ENCODE data around the gene FGR. TPM values are rescaled to one million over a fixed set of nuclear protein-coding genes. Genes with fewer than 3 reads are reported as not detected.

FGR gene
- polyA plus RNA-seq, 1 of the 3 experiments (the other 2 are of a cell fraction) = not detected

DNA sequence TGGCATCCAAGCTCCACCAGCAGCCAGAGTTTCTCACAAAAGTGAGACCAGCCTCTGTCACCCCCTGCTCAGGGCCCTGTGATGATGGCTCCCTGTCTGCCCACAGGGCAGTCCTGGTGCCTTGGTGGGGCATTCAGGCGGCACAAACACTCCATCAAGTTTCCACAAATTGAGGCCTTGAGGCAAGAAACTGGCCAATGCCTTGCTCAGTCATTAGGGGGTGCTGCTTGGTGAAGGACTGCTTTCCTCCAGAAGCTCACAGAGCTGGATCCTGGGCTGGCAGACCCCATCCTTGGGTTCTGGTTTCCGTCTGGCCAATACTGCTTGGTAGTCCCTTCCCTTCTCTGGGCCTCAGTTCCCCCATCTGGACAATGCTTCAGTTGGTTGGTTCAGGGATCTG, 18.5 kb downstream of the FGR start:
- TF ChIP-seq, protein P1, sequence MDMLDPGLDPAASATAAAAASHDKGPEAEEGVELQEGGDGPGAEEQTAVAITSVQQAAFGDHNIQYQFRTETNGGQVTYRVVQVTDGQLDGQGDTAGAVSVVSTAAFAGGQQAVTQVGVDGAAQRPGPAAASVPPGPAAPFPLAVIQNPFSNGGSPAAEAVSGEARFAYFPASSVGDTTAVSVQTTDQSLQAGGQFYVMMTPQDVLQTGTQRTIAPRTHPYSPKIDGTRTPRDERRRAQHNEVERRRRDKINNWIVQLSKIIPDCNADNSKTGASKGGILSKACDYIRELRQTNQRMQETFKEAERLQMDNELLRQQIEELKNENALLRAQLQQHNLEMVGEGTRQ (IDR thresholded peaks at IDR 0.05; ENCODE audit: borderline replicate concordance, low read depth, low read length) = no peak
- TF ChIP-seq NRF1 (IDR thresholded peaks at IDR 0.05; ENCODE audit: low read depth, low read length) (no peak), YY1 (IDR thresholded peaks at IDR 0.05; ENCODE audit: low read depth) (no peak)
- no peak for DNase-seq
- Histone ChIP-seq H3K9me2 (no peaks in the 10 kb centered on the region), H4K20me1 (ENCODE audit: insufficient read depth) (no peaks in the 10 kb centered on the region), H2AFZ (ENCODE audit: low read depth) (no peak overlapping the region), H3F3A (replicated peaks; ENCODE audit: insufficient read depth) (no peaks in the 10 kb centered on the region), H3K4me2 (no peak overlapping the region), H3K9me3 (no peaks in the 10 kb centered on the region), H3K9ac (no peak overlapping the region), H3K27me3 (ENCODE audit: insufficient read depth) (no peaks in the 10 kb centered on the region), H3K4me1 (ENCODE audit: control insufficient read depth in 1 of 2, insufficient read depth in 2 of 2, low read depth in 1 of 2, low read length in 1 of 2) (peaks cover under 1 to 7% of the 10 kb centered on the region in 2 experiments; a peak in 1 of 4 replicates), H3K27ac (ENCODE audit: low read depth in 2 of 2, low read length in 1 of 2) (no peak overlapping the region), H3K79me2 (ENCODE audit: insufficient read depth) (no peaks in the 10 kb centered on the region), H3K4me3 (ENCODE audit: low read depth in 2 of 2, low read length in 1 of 2) (no peak overlapping the region), H3K36me3 (replicated peaks in 1 of 2; ENCODE audit: control insufficient read depth in 1 of 2, insufficient read depth in 2 of 2, low read length in 1 of 2) (no peaks in the 10 kb centered on the region)
- WGBS (ENCODE audit: low lambda C conversion rate) = 100% methylated on average over 2 of the region's 2 CpGs
- CTCF ChIA-PET = interaction anchor here (1.2 to 27.7 kb wide), 5 partner anchors 9 to 221 kb away, joined by 3 to 603 read pairs (median 67); partner anchors contain the start of genes AHDC1 and IFI6
- POLR2A ChIA-PET = no interaction called here

DNA sequence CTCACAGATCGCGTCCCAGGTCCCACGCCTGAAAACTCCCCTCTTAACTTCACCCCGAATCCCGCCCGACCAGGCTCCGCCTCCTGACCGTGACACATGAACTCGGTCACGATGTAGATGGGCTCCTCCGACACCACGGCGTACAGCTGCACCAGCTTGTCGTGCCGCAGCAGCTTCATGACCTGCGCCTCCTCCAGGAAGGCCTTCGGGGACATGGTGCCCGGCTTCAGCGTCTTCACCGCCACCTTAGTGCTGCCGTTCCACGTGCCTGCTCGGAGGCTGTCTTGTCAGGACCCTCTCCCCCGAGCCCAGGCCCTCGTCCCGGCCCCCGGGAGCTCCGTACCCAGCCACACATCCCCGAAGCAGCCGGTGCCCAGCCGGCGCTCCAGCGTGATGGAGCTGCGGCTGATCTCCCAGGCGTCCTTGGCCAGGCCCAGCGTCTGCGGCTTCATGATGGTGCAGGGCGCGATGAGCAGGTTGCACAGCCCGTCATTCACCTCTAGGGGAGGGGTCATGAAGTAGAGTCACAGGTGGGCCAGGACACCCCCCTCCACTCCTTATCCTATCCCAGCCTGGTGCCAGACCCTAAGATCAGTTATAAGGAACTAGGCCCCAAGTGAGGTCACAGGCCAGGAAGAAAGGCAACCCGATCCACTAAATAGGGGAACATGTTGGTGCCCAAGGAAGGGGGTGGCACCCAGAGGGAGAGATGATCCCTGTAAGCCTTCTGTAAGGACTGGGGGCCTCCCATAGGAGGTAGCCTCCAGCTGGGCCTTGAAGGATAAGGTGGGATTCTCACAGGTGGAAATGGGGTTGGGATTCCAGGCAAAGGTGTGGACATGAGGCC, 19.4 kb downstream of the FGR start:
- no peak overlapping the region for H3K9ac ChIP-seq
- TF ChIP-seq, protein P2, sequence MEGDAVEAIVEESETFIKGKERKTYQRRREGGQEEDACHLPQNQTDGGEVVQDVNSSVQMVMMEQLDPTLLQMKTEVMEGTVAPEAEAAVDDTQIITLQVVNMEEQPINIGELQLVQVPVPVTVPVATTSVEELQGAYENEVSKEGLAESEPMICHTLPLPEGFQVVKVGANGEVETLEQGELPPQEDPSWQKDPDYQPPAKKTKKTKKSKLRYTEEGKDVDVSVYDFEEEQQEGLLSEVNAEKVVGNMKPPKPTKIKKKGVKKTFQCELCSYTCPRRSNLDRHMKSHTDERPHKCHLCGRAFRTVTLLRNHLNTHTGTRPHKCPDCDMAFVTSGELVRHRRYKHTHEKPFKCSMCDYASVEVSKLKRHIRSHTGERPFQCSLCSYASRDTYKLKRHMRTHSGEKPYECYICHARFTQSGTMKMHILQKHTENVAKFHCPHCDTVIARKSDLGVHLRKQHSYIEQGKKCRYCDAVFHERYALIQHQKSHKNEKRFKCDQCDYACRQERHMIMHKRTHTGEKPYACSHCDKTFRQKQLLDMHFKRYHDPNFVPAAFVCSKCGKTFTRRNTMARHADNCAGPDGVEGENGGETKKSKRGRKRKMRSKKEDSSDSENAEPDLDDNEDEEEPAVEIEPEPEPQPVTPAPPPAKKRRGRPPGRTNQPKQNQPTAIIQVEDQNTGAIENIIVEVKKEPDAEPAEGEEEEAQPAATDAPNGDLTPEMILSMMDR (IDR thresholded peaks at IDR 0.05) = no peak
- TF ChIP-seq FOSL2 (IDR thresholded peaks at IDR 0.05; ENCODE audit: borderline replicate concordance, low read depth) = no peak
- H3K4me3 ChIP-seq (ENCODE audit: low read depth in 2 of 2, low read length in 1 of 2) = no peak overlapping the region
- H3K4me2 ChIP-seq = no peak overlapping the region
- H4K20me1 ChIP-seq (ENCODE audit: insufficient read depth) = no peaks in the 10 kb centered on the region
- H3K9me2 ChIP-seq = no peaks in the 10 kb centered on the region
- no peaks in the 10 kb centered on the region for H3K9me3 ChIP-seq
- no peaks in the 10 kb centered on the region for H3F3A ChIP-seq (replicated peaks; ENCODE audit: insufficient read depth)
- H3K27ac ChIP-seq (ENCODE audit: low read depth in 2 of 2, low read length in 1 of 2) = no peak overlapping the region
- H3K4me1 ChIP-seq (ENCODE audit: control insufficient read depth in 1 of 2, insufficient read depth in 2 of 2, low read depth in 1 of 2, low read length in 1 of 2) = peaks cover 0 to 6% of the 10 kb centered on the region in 2 experiments; a peak in 1 of 4 replicates
- H3K36me3 ChIP-seq (replicated peaks in 1 of 2; ENCODE audit: control insufficient read depth in 1 of 2, insufficient read depth in 2 of 2, low read length in 1 of 2) = no peaks in the 10 kb centered on the region
- DNase-seq = no peak
- WGBS (ENCODE audit: low lambda C conversion rate) = 77% methylated on average over 20 of the region's 41 CpGs
- no peak overlapping the region for H2AFZ ChIP-seq (ENCODE audit: low read depth)
- H3K27me3 ChIP-seq (ENCODE audit: insufficient read depth) = no peaks in the 10 kb centered on the region
- H3K79me2 ChIP-seq (ENCODE audit: insufficient read depth) = no peaks in the 10 kb centered on the region
- CTCF ChIA-PET = interaction anchor here (2.1 to 27.7 kb wide), 4 partner anchors 9 to 220 kb away, joined by 6 to 603 read pairs (median 296); partner anchors contain the start of genes AHDC1 and IFI6
- POLR2A ChIA-PET = no interaction called here
